Hepatocyte (in vitro differentiated cells): Measurements from ENCODE around the gene RBMS1. TPM values are rescaled to one million over a fixed set of nuclear protein-coding genes. Genes with fewer than 3 reads are reported as not detected.

Experiments used
- DNase-seq: peaks from one replicate; pipeline ENCODE4 v3.0.0-alpha.2; 2016; ENCODE audit warnings: low spot score
- H2AFZ ChIP-seq: fragments of 200-600 bp; sonication (generic); 2 replicates; pipeline ENCODE4 v1.6.0; 2016; ENCODE audit warnings: antibody characterized with exemption, mild to moderate bottlenecking
- H3K27ac ChIP-seq: fragments of 200-600 bp; sonication (generic); 2 replicates; pipeline ENCODE4 v1.5.1; 2016; ENCODE audit warnings: mild to moderate bottlenecking
- H3K27me3 ChIP-seq: fragments of 200-600 bp; sonication (generic); 2 replicates; pipeline ENCODE4 v1.6.1; 2016
- H3K36me3 ChIP-seq: fragments of 200-600 bp; sonication (generic); replicated peaks from 2 replicates; pipeline ENCODE4 v1.5.1; 2016; ENCODE audit warnings: low read depth; ENCODE audit not compliant: insufficient read depth
- H3K4me1 ChIP-seq: fragments of 200-600 bp; sonication (generic); 2 replicates; pipeline ENCODE4 v1.5.1; 2016; ENCODE audit warnings: mild to moderate bottlenecking, moderate library complexity; ENCODE audit not compliant: insufficient read depth
- H3K4me2 ChIP-seq: fragments of 200-600 bp; sonication (generic); 2 replicates; pipeline ENCODE4 v1.6.0; 2016
- H3K4me3 ChIP-seq: fragments of 200-600 bp; sonication (generic); 2 replicates; pipeline ENCODE4 v1.5.1; 2016; ENCODE audit warnings: mild to moderate bottlenecking
- H3K79me2 ChIP-seq: fragments of 200-600 bp; sonication (generic); 2 replicates; pipeline ENCODE4 v1.6.0; 2017; ENCODE audit warnings: mild to moderate bottlenecking
- H3K9me2 ChIP-seq: fragments of 200-600 bp; sonication (generic); replicated peaks from 2 replicates; pipeline ENCODE4 v1.6.0; 2017; ENCODE audit warnings: mild to moderate bottlenecking; ENCODE audit not compliant: insufficient read depth
- H3K9me3 ChIP-seq: fragments of 200-600 bp; sonication (generic); 2 replicates; pipeline ENCODE4 v1.5.1; 2016; ENCODE audit warnings: low read depth, mild to moderate bottlenecking
- H4K20me1 ChIP-seq: fragments of 200-600 bp; sonication (generic); 2 replicates; pipeline ENCODE4 v1.6.0; 2016; ENCODE audit warnings: mild to moderate bottlenecking; ENCODE audit not compliant: insufficient read depth, poor library complexity, severe bottlenecking
- CTCF ChIP-seq: fragments of 200-600 bp; sonication (generic); IDR thresholded peaks from 2 replicates; pipeline ENCODE4 v1.5.1; 2016; ENCODE audit warnings: antibody characterized with exemption, mild to moderate bottlenecking; ENCODE audit not compliant: poor library complexity
- EZH2 ChIP-seq: fragments of 200-600 bp; sonication (generic); IDR thresholded peaks from 2 replicates; pipeline ENCODE4 v1.6.1; 2016; ENCODE audit warnings: antibody characterized with exemption, mild to moderate bottlenecking, borderline replicate concordance
- EZH2phosphoT487 ChIP-seq: fragments of 200-600 bp; sonication (generic); IDR thresholded peaks from one replicate; pipeline ENCODE4 v1.6.1; 2018; ENCODE audit warnings: antibody characterized with exemption, mild to moderate bottlenecking, low read depth, moderate library complexity; ENCODE audit not compliant: unreplicated experiment, severe bottlenecking
- WGBS: methylation state at CpG from one replicate; pipeline ENCODE4 v1.1.6; 2016; ENCODE audit warnings: low lambda C conversion rate; ENCODE audit errors: missing lambda C conversion rate; 5-methylcytosine and 5-hydroxymethylcytosine counted together
- polyA plus RNA-seq: library from polyadenylated mRNA; unstranded; fragments of >200 nt; fragmentation: Nextera tagmentation; extraction: Ambion mirVana; gene quantifications from 2 replicates; pipeline ENCODE4 v1.2.1, GENCODE V29; 2016
- total RNA-seq: library from RNA; depleted of rRNA; stranded (reverse); fragments of >200 nt; gene quantifications from 2 replicates; pipeline ENCODE4 v1.2.3, GENCODE V29; 2014

RBMS1 gene
- total and polyA plus RNA-seq, 2 experiments from 2014 or later, result 87.9 to 103 TPM

- H3K27me3 ChIP-seq, result no peaks in the 10 kb centered on the region
- no peaks in the 10 kb centered on the region for H4K20me1 ChIP-seq
- no peaks in the 10 kb centered on the region for H3K9me3 ChIP-seq
- H3K9me2 ChIP-seq, result no peaks in the 10 kb centered on the region
- no peak overlapping the region for H3K4me3 ChIP-seq
- TF ChIP-seq EZH2phosphoT487 (no peak), EZH2 (no peak), CTCF (no peak)
- H3K4me2 ChIP-seq, result no peak overlapping the region
- no peaks in the 10 kb centered on the region for H3K79me2 ChIP-seq
- no peaks in the 10 kb centered on the region for H3K4me1 ChIP-seq
- no peak overlapping the region for H3K27ac ChIP-seq
- WGBS, result 73% methylated on average over 10 of the region's 10 CpGs
- peak overlapping the region; percentile 29 for H2AFZ ChIP-seq
- no peaks in the 10 kb centered on the region for H3K36me3 ChIP-seq
- peak; percentile 6 for DNase-seq
Measured at GRCh38 chr2:160516547-160517365, 23.1 kb upstream of the RBMS1 start.

GRCh38 chr2:160515120-160515519 is 21.5 kb upstream of the RBMS1 start:
- no peaks in the 10 kb centered on the region for H3K79me2 ChIP-seq
- no peak for TF ChIP-seq EZH2phosphoT487
- TF ChIP-seq CTCF, result no peak
- no peak for TF ChIP-seq EZH2
- H3K36me3 ChIP-seq, result no peaks in the 10 kb centered on the region
- no peaks in the 10 kb centered on the region for H3K9me2 ChIP-seq
- WGBS, result 83% methylated on average over 1 of the region's 1 CpG
- H3K4me2 ChIP-seq, result no peak overlapping the region
- no peaks in the 10 kb centered on the region for H3K4me1 ChIP-seq
- DNase-seq, result no peak
- H3K9me3 ChIP-seq, result no peaks in the 10 kb centered on the region
- no peaks in the 10 kb centered on the region for H4K20me1 ChIP-seq
- H3K27ac ChIP-seq, result no peak overlapping the region
- H3K27me3 ChIP-seq, result no peaks in the 10 kb centered on the region
- no peak overlapping the region for H3K4me3 ChIP-seq
- H2AFZ ChIP-seq, result no peak overlapping the region

- H3K36me3 ChIP-seq, result no peaks in the 10 kb centered on the region
- no peak overlapping the region for H3K4me3 ChIP-seq
- no peak overlapping the region for H2AFZ ChIP-seq
- H3K9me2 ChIP-seq, result no peaks in the 10 kb centered on the region
- no peaks in the 10 kb centered on the region for H3K79me2 ChIP-seq
- no peak for TF ChIP-seq EZH2phosphoT487
- no peak for TF ChIP-seq CTCF
- no peak for TF ChIP-seq EZH2
- no peak overlapping the region for H3K4me2 ChIP-seq
- DNase-seq, result no peak
- H3K27me3 ChIP-seq, result no peaks in the 10 kb centered on the region
- H3K27ac ChIP-seq, result no peak overlapping the region
- no peaks in the 10 kb centered on the region for H4K20me1 ChIP-seq
- H3K9me3 ChIP-seq, result no peaks in the 10 kb centered on the region
- no peaks in the 10 kb centered on the region for H3K4me1 ChIP-seq
- WGBS, result 47% methylated on average over 4 of the region's 4 CpGs
Measured at GRCh38 chr2:160513120-160513519, 19.5 kb upstream of the RBMS1 start.
